Activated CD4-positive, alpha-beta T cell treated with anti-CD3 and anti-CD28 coated beads for 24 hours (primary cell): ENCODE measurements around the gene ASTN2.

ENCODE experiments used
- DNase-seq, 2 donors: peaks; one replicate each; pipeline ENCODE4 v3.0.0-alpha.2; 2020; ENCODE audit warnings: low read depth in 2 of 2

The ASTN2 gene

GRCh38 chr9:117359910-117360309 lies 54.9 kb downstream of the ASTN2 start:
- no peak for DNase-seq

- DNase-seq = no peak
Measured at GRCh38 chr9:117355542-117355941, 59.3 kb downstream of the ASTN2 start.

- no peak for DNase-seq
Measured at GRCh38 chr9:117354997-117355396, 59.9 kb downstream of the ASTN2 start.

GRCh38 chr9:117354244-117354847 lies 60.5 kb downstream of the ASTN2 start:
- DNase-seq = no peak

GRCh38 chr9:117344892-117345660 lies 69.8 kb downstream of the ASTN2 start:
- DNase-seq = no peak

- DNase-seq = no peak
Measured at GRCh38 chr9:117343427-117343826, 71.4 kb downstream of the ASTN2 start.

GRCh38 chr9:117341151-117341550 lies 73.7 kb downstream of the ASTN2 start:
- DNase-seq = no peak

- no peak for DNase-seq
Measured at GRCh38 chr9:117340422-117340821, 74.4 kb downstream of the ASTN2 start.

GRCh38 chr9:117335837-117336433 lies 78.9 kb downstream of the ASTN2 start:
- DNase-seq = no peak

- DNase-seq = no peak
Measured at GRCh38 chr9:117334101-117334500, 80.8 kb downstream of the ASTN2 start.

GRCh38 chr9:117325831-117326230 lies 89.0 kb downstream of the ASTN2 start:
- no peak for DNase-seq

- no peak for DNase-seq
Measured at GRCh38 chr9:117325110-117325731, 89.6 kb downstream of the ASTN2 start.

GRCh38 chr9:117323390-117323789 lies 91.5 kb downstream of the ASTN2 start:
- DNase-seq = no peak

GRCh38 chr9:117317192-117317591 lies 97.7 kb downstream of the ASTN2 start:
- DNase-seq = no peak

- DNase-seq = no peak
Measured at GRCh38 chr9:117315236-117315635, 99.6 kb downstream of the ASTN2 start.

GRCh38 chr9:117313989-117314388 lies 100.9 kb downstream of the ASTN2 start:
- no peak for DNase-seq

- DNase-seq = no peak
Measured at GRCh38 chr9:117307701-117308100, 107.2 kb downstream of the ASTN2 start.

GRCh38 chr9:117306032-117306431 lies 108.8 kb downstream of the ASTN2 start:
- no peak for DNase-seq

- no peak for DNase-seq
Measured at GRCh38 chr9:117305454-117305853, 109.4 kb downstream of the ASTN2 start.

GRCh38 chr9:117304549-117304948 lies 110.3 kb downstream of the ASTN2 start:
- no peak for DNase-seq

- no peak for DNase-seq
Measured at GRCh38 chr9:117303643-117304230, 111.1 kb downstream of the ASTN2 start.

- DNase-seq = no peak
Measured at GRCh38 chr9:117302487-117302886, 112.4 kb downstream of the ASTN2 start.
